ENCODE results near the gene EXOC3.

Gene EXOC3

DNA sequence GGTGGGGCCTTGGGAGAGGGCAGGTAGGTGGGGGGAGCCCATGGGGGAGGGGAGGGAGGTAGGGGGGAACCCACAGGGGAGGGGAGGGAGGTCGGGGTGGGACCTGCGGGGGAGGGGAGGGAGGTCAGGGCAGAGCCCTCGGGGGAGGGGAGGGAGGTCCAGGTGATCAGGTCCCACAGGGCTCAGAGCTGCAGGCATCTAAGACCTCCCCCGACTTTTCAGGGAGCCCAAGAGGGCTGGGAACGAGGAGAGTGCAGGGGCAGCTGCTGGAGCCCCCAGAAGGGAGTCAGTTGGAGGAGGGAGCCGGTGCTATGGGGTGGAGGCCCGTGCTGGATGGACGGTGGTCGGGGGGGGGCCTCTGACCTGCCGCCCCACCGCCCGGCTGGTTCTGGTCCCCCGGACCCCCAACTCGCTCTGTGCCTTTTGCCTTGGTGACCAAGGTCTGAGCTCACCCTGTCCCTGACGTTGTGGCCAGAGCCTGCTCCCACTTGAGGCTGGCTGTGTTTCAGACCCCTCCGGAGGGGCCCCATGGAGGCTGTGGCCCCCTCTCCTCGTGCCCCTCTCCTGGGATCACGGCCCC lies 49.4 kb downstream of the EXOC3 start:
- Histone ChIP-seq H3K4me3 (replicated peaks; ENCODE audit: insufficient read depth, low read length) (no peak overlapping the region), H3K27me3 (ENCODE audit: insufficient read depth, poor library complexity, severe bottlenecking) (peaks cover 4% of the 10 kb centered on the region), H3K27ac (replicated peaks) (no peak overlapping the region)
- TF ChIP-seq, protein P1, sequence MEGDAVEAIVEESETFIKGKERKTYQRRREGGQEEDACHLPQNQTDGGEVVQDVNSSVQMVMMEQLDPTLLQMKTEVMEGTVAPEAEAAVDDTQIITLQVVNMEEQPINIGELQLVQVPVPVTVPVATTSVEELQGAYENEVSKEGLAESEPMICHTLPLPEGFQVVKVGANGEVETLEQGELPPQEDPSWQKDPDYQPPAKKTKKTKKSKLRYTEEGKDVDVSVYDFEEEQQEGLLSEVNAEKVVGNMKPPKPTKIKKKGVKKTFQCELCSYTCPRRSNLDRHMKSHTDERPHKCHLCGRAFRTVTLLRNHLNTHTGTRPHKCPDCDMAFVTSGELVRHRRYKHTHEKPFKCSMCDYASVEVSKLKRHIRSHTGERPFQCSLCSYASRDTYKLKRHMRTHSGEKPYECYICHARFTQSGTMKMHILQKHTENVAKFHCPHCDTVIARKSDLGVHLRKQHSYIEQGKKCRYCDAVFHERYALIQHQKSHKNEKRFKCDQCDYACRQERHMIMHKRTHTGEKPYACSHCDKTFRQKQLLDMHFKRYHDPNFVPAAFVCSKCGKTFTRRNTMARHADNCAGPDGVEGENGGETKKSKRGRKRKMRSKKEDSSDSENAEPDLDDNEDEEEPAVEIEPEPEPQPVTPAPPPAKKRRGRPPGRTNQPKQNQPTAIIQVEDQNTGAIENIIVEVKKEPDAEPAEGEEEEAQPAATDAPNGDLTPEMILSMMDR (IDR thresholded peaks at IDR 0.05; ENCODE audit: insufficient read depth, low read length), result no peak
- TF ChIP-seq GABPA (IDR thresholded peaks at IDR 0.05; ENCODE audit: low read depth), result no peak
- TF ChIP-seq POLR2AphosphoS5 (IDR thresholded peaks at IDR 0.05; ENCODE audit: low read depth), result no peak
- TF ChIP-seq SPI1 (IDR thresholded peaks at IDR 0.05; ENCODE audit: borderline replicate concordance, low read depth), result no peak
- DNase-seq (ENCODE audit: low read depth in 1 of 2, low spot score in 1 of 2), result no peak

DNA sequence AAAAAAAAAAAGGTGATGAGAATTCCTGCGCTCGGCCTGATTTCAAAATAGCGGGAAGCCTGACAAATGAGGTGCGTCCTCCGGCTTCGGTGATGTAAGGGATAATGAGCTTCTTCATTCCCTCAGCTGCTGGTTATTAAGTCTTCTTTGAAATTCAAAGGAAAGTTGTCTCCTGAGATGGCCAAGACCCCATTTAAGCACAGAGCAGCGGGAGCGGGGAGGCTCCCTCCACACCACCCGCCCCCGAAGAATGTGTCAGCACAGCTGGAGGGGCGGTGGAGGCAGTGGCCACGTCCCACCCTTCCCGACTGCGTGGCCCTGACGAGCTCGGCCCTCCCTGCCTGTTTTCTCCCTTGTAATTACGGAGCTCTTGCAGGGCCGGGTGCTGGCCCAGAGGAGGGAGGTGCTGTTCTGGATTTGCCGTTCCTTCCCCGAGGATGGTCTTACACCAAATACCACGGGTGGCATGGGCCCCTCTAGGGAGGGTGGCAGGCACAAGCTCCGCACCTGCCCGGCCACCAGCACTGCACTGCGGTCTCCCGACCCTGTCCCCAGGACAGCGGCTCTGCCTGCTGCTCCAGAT lies 50.2 kb downstream of the EXOC3 start:
- TF ChIP-seq, protein P2, sequence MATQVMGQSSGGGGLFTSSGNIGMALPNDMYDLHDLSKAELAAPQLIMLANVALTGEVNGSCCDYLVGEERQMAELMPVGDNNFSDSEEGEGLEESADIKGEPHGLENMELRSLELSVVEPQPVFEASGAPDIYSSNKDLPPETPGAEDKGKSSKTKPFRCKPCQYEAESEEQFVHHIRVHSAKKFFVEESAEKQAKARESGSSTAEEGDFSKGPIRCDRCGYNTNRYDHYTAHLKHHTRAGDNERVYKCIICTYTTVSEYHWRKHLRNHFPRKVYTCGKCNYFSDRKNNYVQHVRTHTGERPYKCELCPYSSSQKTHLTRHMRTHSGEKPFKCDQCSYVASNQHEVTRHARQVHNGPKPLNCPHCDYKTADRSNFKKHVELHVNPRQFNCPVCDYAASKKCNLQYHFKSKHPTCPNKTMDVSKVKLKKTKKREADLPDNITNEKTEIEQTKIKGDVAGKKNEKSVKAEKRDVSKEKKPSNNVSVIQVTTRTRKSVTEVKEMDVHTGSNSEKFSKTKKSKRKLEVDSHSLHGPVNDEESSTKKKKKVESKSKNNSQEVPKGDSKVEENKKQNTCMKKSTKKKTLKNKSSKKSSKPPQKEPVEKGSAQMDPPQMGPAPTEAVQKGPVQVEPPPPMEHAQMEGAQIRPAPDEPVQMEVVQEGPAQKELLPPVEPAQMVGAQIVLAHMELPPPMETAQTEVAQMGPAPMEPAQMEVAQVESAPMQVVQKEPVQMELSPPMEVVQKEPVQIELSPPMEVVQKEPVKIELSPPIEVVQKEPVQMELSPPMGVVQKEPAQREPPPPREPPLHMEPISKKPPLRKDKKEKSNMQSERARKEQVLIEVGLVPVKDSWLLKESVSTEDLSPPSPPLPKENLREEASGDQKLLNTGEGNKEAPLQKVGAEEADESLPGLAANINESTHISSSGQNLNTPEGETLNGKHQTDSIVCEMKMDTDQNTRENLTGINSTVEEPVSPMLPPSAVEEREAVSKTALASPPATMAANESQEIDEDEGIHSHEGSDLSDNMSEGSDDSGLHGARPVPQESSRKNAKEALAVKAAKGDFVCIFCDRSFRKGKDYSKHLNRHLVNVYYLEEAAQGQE (IDR thresholded peaks at IDR 0.05; ENCODE audit: insufficient replicate concordance, low read depth), result no peak
- TF ChIP-seq GABPA (IDR thresholded peaks at IDR 0.05; ENCODE audit: low read depth) (no peak), SPI1 (IDR thresholded peaks at IDR 0.05; ENCODE audit: borderline replicate concordance, low read depth) (no peak), POLR2AphosphoS5 (IDR thresholded peaks at IDR 0.05; ENCODE audit: low read depth) (no peak)
- TF ChIP-seq, protein P1 (IDR thresholded peaks at IDR 0.05; ENCODE audit: insufficient read depth, low read length), result no peak
- Histone ChIP-seq H3K4me3 (replicated peaks; ENCODE audit: insufficient read depth, low read length) (no peak overlapping the region), H3K27ac (replicated peaks) (no peak overlapping the region), H3K27me3 (ENCODE audit: insufficient read depth, poor library complexity, severe bottlenecking) (peaks cover 4% of the 10 kb centered on the region)
- no peak for DNase-seq (ENCODE audit: low read depth in 1 of 2, low spot score in 1 of 2)

DNA sequence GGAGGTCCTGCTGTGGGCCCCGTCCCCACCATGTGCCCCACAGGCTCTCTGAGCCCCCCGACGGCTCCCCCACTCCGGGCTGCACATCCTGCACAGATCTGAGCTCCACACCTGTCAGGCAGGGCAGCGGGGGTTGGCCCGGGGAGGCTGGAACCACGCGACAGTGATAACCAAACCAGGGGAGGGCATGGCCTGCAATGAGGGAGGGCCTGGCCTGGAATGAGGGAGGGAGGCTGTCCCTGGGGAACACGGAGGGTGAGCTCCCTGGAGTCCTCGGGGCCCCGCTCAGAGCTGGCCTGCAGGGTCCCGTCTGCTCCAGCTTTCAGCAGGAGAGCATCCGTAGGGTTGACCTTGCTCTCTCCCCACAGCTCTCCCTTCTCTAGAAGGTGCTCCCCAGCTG lies 50.8 kb downstream of the EXOC3 start:
- Histone ChIP-seq H3K27ac (replicated peaks) (no peak overlapping the region), H3K4me3 (replicated peaks; ENCODE audit: insufficient read depth, low read length) (no peak overlapping the region), H3K27me3 (ENCODE audit: insufficient read depth, poor library complexity, severe bottlenecking) (peaks cover 4% of the 10 kb centered on the region)
- DNase-seq (ENCODE audit: low read depth in 1 of 2, low spot score in 1 of 2), result no peak
- TF ChIP-seq POLR2AphosphoS5 (IDR thresholded peaks at IDR 0.05; ENCODE audit: low read depth), result no peak
- TF ChIP-seq, protein P1 (IDR thresholded peaks at IDR 0.05; ENCODE audit: insufficient read depth, low read length), result no peak
- no peak for TF ChIP-seq SPI1 (IDR thresholded peaks at IDR 0.05; ENCODE audit: borderline replicate concordance, low read depth)
- TF ChIP-seq GABPA (IDR thresholded peaks at IDR 0.05; ENCODE audit: low read depth), result no peak
- TF ChIP-seq, protein P2 (IDR thresholded peaks at IDR 0.05; ENCODE audit: insufficient replicate concordance, low read depth), result no peak

Data from HL-60 (cell line).